Endothelial cell of umbilical vein (primary cell): ENCODE results near the gene SEZ6L. TPM values are rescaled to one million over a fixed set of nuclear protein-coding genes. Genes with fewer than 3 reads are reported as not detected.

ENCODE experiments used
- BruUV-seq: library from RNA; stranded (reverse); fragments of 400-500 nt; replicated peaks from 2 replicates; lab custom pipeline; 2021; lab: Mats Ljungman, UMichigan
- CTCF ChIA-PET: fragments of 300-600, 350-600 bp; sonication (Branson Sonifier 250); formaldehyde crosslinking; loops from one replicate; lab custom pipeline; 2021; ENCODE audit warnings: antibody characterized with exemption, inconsistent platforms; lab: Charles Lee
- POLR2A ChIA-PET: fragments of 300-600, 350-600 bp; sonication (Branson Sonifier 250); formaldehyde crosslinking; loops from one replicate; lab custom pipeline; 2021; ENCODE audit warnings: antibody characterized with exemption, inconsistent platforms; lab: Charles Lee
- DNase-seq: peaks from one replicate; pipeline ENCODE4 v3.0.0-alpha.2; 2011; ENCODE audit warnings: low read depth, low spot score
- FAIRE-seq: peaks from 2 replicates; lab custom pipeline; 2011; peaks lifted over from hg19 to GRCh38; lab: Jason Lieb, UNC
- H2AFZ ChIP-seq: 2 replicates; pipeline ENCODE4 v1.6.0; 2012; ENCODE audit warnings: low read depth, low read length, control low read depth, inconsistent platforms
- H3K27ac ChIP-seq: 2 replicates; pipeline ENCODE4 v1.5.1; 2011; ENCODE audit warnings: low read depth, mild to moderate bottlenecking, control low read depth, low read length, moderate library complexity; ENCODE audit not compliant: insufficient read depth
- H3K27me3 ChIP-seq, 2 experiments: 2 replicates each; pipeline versions ENCODE4 v1.6.0 to v1.6.1; 2011; ENCODE audit warnings: low read length in 2 of 2, mixed read lengths in 1 of 2; ENCODE audit not compliant: control insufficient read depth in 2 of 2, insufficient read depth in 2 of 2
- H3K36me3 ChIP-seq, 2 experiments: 2 replicates in 1 of 2; 3 replicates in 1 of 2; pipeline ENCODE4 v1.5.1; 2011; ENCODE audit warnings: low read length in 2 of 2, mild to moderate bottlenecking in 1 of 2, moderate library complexity in 1 of 2; ENCODE audit not compliant: control insufficient read depth in 2 of 2, insufficient read depth in 2 of 2; ENCODE audit errors: extremely low read depth in 1 of 2
- H3K4me1 ChIP-seq: 3 replicates; pipeline ENCODE4 v1.5.1; 2011; ENCODE audit warnings: mild to moderate bottlenecking, low read length; ENCODE audit not compliant: control insufficient read depth, insufficient read depth; ENCODE audit errors: extremely low read depth
- H3K4me2 ChIP-seq: 2 replicates; pipeline ENCODE4 v1.6.1; 2011; ENCODE audit warnings: low read length, control low read depth, mixed read lengths; ENCODE audit not compliant: insufficient read depth
- H3K4me3 ChIP-seq, 3 experiments: fragments of 200-600 bp in 1 of 3; sonication (generic), shearing (Covaris generic) in 1 of 3; replicated peaks in 1 of 3; 2 replicates each; pipeline ENCODE4 v1.5.1; 2011 to 2016; ENCODE audit warnings: control low read depth in 3 of 3, low read length in 3 of 3, mild to moderate bottlenecking in 2 of 3, inconsistent platforms in 1 of 3, low read depth in 1 of 3, moderate library complexity in 1 of 3; ENCODE audit not compliant: insufficient read depth in 1 of 3
- H3K79me2 ChIP-seq: 2 replicates; pipeline ENCODE4 v1.6.0; 2012; ENCODE audit warnings: low read length, inconsistent platforms; ENCODE audit not compliant: control insufficient read depth, insufficient read depth
- H3K9ac ChIP-seq: replicated peaks from 2 replicates; pipeline ENCODE3; 2011; ENCODE audit warnings: low read length, control low read depth; ENCODE audit not compliant: insufficient read depth; ENCODE audit errors: extremely low read depth
- H3K9me1 ChIP-seq: replicated peaks from 3 replicates; pipeline ENCODE4 v1.6.0; 2011; ENCODE audit warnings: mild to moderate bottlenecking, low read length; ENCODE audit not compliant: control insufficient read depth, insufficient read depth; ENCODE audit errors: extremely low read depth
- H3K9me3 ChIP-seq: replicated peaks from 2 replicates; pipeline ENCODE4 v1.5.1; 2012; ENCODE audit warnings: low read length, inconsistent platforms; ENCODE audit not compliant: control insufficient read depth, insufficient read depth
- H4K20me1 ChIP-seq: replicated peaks from 2 replicates; pipeline ENCODE3; 2011; ENCODE audit warnings: mild to moderate bottlenecking, low read length; ENCODE audit not compliant: control insufficient read depth, insufficient read depth; ENCODE audit errors: extremely low read depth
- CTCF ChIP-seq, 2 donors: IDR thresholded peaks; 1 replicate in 1 of 2; 2 replicates in 1 of 2; pipeline ENCODE4 v1.5.1; 2011; ENCODE audit warnings: low read length in 2 of 2, mild to moderate bottlenecking in 2 of 2, moderate library complexity in 2 of 2, control low read depth in 1 of 2, inconsistent platforms in 1 of 2, low read depth in 1 of 2; ENCODE audit not compliant: insufficient read depth in 1 of 2; ENCODE audit errors: extremely low read depth in 1 of 2
- EZH2 ChIP-seq: IDR thresholded peaks from 2 replicates; pipeline ENCODE4 v1.6.1; 2012; ENCODE audit warnings: borderline replicate concordance, low read depth, mild to moderate bottlenecking, moderate library complexity, low read length, inconsistent platforms; ENCODE audit not compliant: severe bottlenecking
- FOS ChIP-seq: IDR thresholded peaks from 2 replicates; pipeline ENCODE4 v1.6.1; 2011; ENCODE audit warnings: mild to moderate bottlenecking, low read length, moderate library complexity, borderline replicate concordance; ENCODE audit not compliant: insufficient read depth
- GATA2 ChIP-seq: IDR thresholded peaks from 2 replicates; pipeline ENCODE4 v1.7.0; 2011; ENCODE audit warnings: low read depth, mild to moderate bottlenecking, moderate library complexity, mixed read lengths, low read length; ENCODE audit not compliant: insufficient read length, insufficient read depth
- JUN ChIP-seq: IDR thresholded peaks from 2 replicates; pipeline ENCODE4 v1.6.1; 2011; ENCODE audit warnings: borderline replicate concordance, low read depth; ENCODE audit not compliant: insufficient read length, insufficient read depth
- MAX ChIP-seq: IDR thresholded peaks from 2 replicates; pipeline ENCODE4 v1.6.1; 2011; ENCODE audit not compliant: insufficient read depth, insufficient read length
- MYC ChIP-seq: IDR thresholded peaks from one replicate; pipeline ENCODE4 v1.6.1; 2011; ENCODE audit warnings: mild to moderate bottlenecking, low read depth, low read length
- POLR2A ChIP-seq: IDR thresholded peaks from 2 replicates; pipeline ENCODE4 v1.6.1; 2012; ENCODE audit warnings: low read depth, mild to moderate bottlenecking, control low read depth, low read length
- POLR2AphosphoS5 ChIP-seq: IDR thresholded peaks from 2 replicates; pipeline ENCODE4 v1.6.1; 2012; ENCODE audit warnings: low read depth, mild to moderate bottlenecking, control low read depth, low read length, moderate library complexity; ENCODE audit not compliant: insufficient read depth
- dilution Hi-C: fragments of 300-500 bp; cut with MboI; formaldehyde crosslinking; loops from one replicate; pipeline ENCODE4 v1.15.0; 2019; ENCODE audit warnings: low sequenced_read_pairs; ENCODE audit not compliant: extremely low pct_ligation_motif_present
- intact Hi-C: fragments of 100-400 bp; cut with micrococcal nuclease; formaldehyde crosslinking; loops from one replicate; pipeline ENCODE4 v1.10.0; 2022
- polyA plus RNA-seq, 4 experiments: library from polyadenylated mRNA; depleted of rRNA in 3 of 4; stranded (reverse) in 3 of 4; unstranded in 1 of 4; fragments of >200 nt; gene quantifications; 2 replicates each; pipeline versions ENCODE4 v1.2.1 to v1.2.3, GENCODE V29; 2011 to 2012; ENCODE audit warnings: missing spikeins in 1 of 4
- total RNA-seq: library from RNA; stranded (reverse); gene quantifications from 2 replicates; pipeline ENCODE4 v1.2.3, GENCODE V29; 2021

The SEZ6L gene
- total and polyA plus RNA-seq, 2 donors (not counting 3 experiments of a cell fraction or from before 2014, with no cell fraction given) = not detected

- Histone ChIP-seq H3K27ac (no peak overlapping the region), H4K20me1 (no peaks in the 10 kb centered on the region), H3K79me2 (no peaks in the 10 kb centered on the region), H3K27me3 (no peaks in the 10 kb centered on the region), H3K9me3 (no peaks in the 10 kb centered on the region), H3K4me3 (no peak overlapping the region), H3K9me1 (no peaks in the 10 kb centered on the region), H3K4me1 (no peaks in the 10 kb centered on the region), H3K36me3 (no peaks in the 10 kb centered on the region), H3K9ac (no peak overlapping the region), H2AFZ (no peak overlapping the region), H3K4me2 (no peak overlapping the region)
- no TSS peak for BruUV-seq
- DNase-seq (no peak), FAIRE-seq (no peak)
- intact Hi-C loops = no loop called here
- CTCF ChIA-PET = no interaction called here
- dilution Hi-C loops = no loop called here
- TF ChIP-seq MAX (no peak), POLR2AphosphoS5 (no peak), CTCF (IDR thresholded peaks at IDR 0.05; ENCODE audit: extremely low read depth in 1 of 2, insufficient read depth in 1 of 2, low read depth in 1 of 2, low read length in 2 of 2) (no peak), GATA2 (no peak), FOS (no peak)
- POLR2A ChIA-PET = no interaction called here
These were observed 112.7 kb downstream of the SEZ6L start for GRCh38 chr22:26281941-26282340.

GRCh38 chr22:26283330-26283729 lies 114.1 kb downstream of the SEZ6L start:
- CTCF ChIA-PET = no interaction called here
- Histone ChIP-seq H3K9me1 (no peaks in the 10 kb centered on the region), H3K27me3 (no peaks in the 10 kb centered on the region), H3K4me1 (no peaks in the 10 kb centered on the region), H2AFZ (no peak overlapping the region), H3K9ac (no peak overlapping the region), H3K9me3 (no peaks in the 10 kb centered on the region), H3K4me3 (no peak overlapping the region), H3K36me3 (no peaks in the 10 kb centered on the region), H3K4me2 (no peak overlapping the region), H3K79me2 (no peaks in the 10 kb centered on the region), H4K20me1 (no peaks in the 10 kb centered on the region), H3K27ac (no peak overlapping the region)
- dilution Hi-C loops (no loop called here), intact Hi-C loops (no loop called here)
- no TSS peak for BruUV-seq
- FAIRE-seq (no peak), DNase-seq (no peak)
- TF ChIP-seq POLR2A (no peak), CTCF (IDR thresholded peaks at IDR 0.05; ENCODE audit: extremely low read depth in 1 of 2, insufficient read depth in 1 of 2, low read depth in 1 of 2, low read length in 2 of 2) (no peak), MYC (no peak), JUN (no peak), POLR2AphosphoS5 (no peak), EZH2 (no peak)
- POLR2A ChIA-PET = no interaction called here
